ENCODE data around the gene CATSPERD. TPM values are rescaled to one million over a fixed set of nuclear protein-coding genes. Genes with fewer than 3 reads are reported as not detected.

Gene CATSPERD
- total RNA-seq, 1 donor from 2014 or later: not detected

- Histone ChIP-seq H3K4me3 (ENCODE audit: insufficient read depth, low read depth, low read length) (no peak overlapping the region), H3K36me3 (ENCODE audit: insufficient read depth, low read length) (no peaks in the 10 kb centered on the region), H3K27ac (ENCODE audit: low read depth, low read length) (no peak overlapping the region), H3K4me2 (ENCODE audit: low read length) (peak overlapping the region; percentile 93), H4K20me1 (ENCODE audit: insufficient read depth, low read length) (no peaks in the 10 kb centered on the region), H3K9ac (ENCODE audit: low read length) (no peak overlapping the region), H2AFZ (ENCODE audit: low read depth, low read length) (no peak overlapping the region), H3K27me3 (ENCODE audit: insufficient read depth, low read length) (no peaks in the 10 kb centered on the region), H3K9me3 (ENCODE audit: insufficient read depth, low read depth, low read length) (no peaks in the 10 kb centered on the region), H3K4me1 (ENCODE audit: insufficient read depth, low read length) (peaks cover 13% of the 10 kb centered on the region), H3K79me2 (ENCODE audit: insufficient read depth, low read length) (no peaks in the 10 kb centered on the region)
- Mint-ChIP-seq H3K27ac (ENCODE audit: unreplicated experiment) (no peak overlapping the region), H3K4me3 (ENCODE audit: unreplicated experiment) (peak overlapping the region; percentile 85), H3K4me1 (ENCODE audit: low read depth, unreplicated experiment) (no peaks in the 10 kb centered on the region), H3K36me3 (ENCODE audit: low read depth, unreplicated experiment) (peaks cover 3% of the 10 kb centered on the region), H3K27me3 (ENCODE audit: low read depth, unreplicated experiment) (peaks cover 5% of the 10 kb centered on the region), H3K9me3 (ENCODE audit: unreplicated experiment) (no peaks in the 10 kb centered on the region)
- DNase-seq (ENCODE audit: low read depth) (no peak), FAIRE-seq (no peak)
- TF ChIP-seq EZH2 (IDR thresholded peaks at IDR 0.05; ENCODE audit: insufficient read depth, low read length): no peak
Measured at GRCh38 chr19:5826531-5827341, 106.3 kb downstream of the CATSPERD start.

GRCh38 chr19:5827342-5827890 is 107.0 kb downstream of the CATSPERD start:
- Histone ChIP-seq H3K4me3 (ENCODE audit: insufficient read depth, low read depth, low read length) (peak overlapping the region; percentile 72), H3K9ac (ENCODE audit: low read length) (peak overlapping the region; percentile 86), H3K79me2 (ENCODE audit: insufficient read depth, low read length) (no peaks in the 10 kb centered on the region), H3K27me3 (ENCODE audit: insufficient read depth, low read length) (no peaks in the 10 kb centered on the region), H3K9me3 (ENCODE audit: insufficient read depth, low read depth, low read length) (no peaks in the 10 kb centered on the region), H3K27ac (ENCODE audit: low read depth, low read length) (peak overlapping the region; percentile 21), H4K20me1 (ENCODE audit: insufficient read depth, low read length) (no peaks in the 10 kb centered on the region), H3K4me1 (ENCODE audit: insufficient read depth, low read length) (peaks cover 13% of the 10 kb centered on the region), H3K36me3 (ENCODE audit: insufficient read depth, low read length) (no peaks in the 10 kb centered on the region), H3K4me2 (ENCODE audit: low read length) (peak overlapping the region; percentile 93), H2AFZ (ENCODE audit: low read depth, low read length) (peak overlapping the region; percentile 91)
- peak overlapping the region; percentile 85 for H3K4me3 Mint-ChIP-seq (ENCODE audit: unreplicated experiment)
- H3K27me3 Mint-ChIP-seq (ENCODE audit: low read depth, unreplicated experiment): peaks cover 7% of the 10 kb centered on the region
- no peaks in the 10 kb centered on the region for H3K9me3 Mint-ChIP-seq (ENCODE audit: unreplicated experiment)
- H3K36me3 Mint-ChIP-seq (ENCODE audit: low read depth, unreplicated experiment): peaks cover 3% of the 10 kb centered on the region
- H3K4me1 Mint-ChIP-seq (ENCODE audit: low read depth, unreplicated experiment): no peaks in the 10 kb centered on the region
- H3K27ac Mint-ChIP-seq (ENCODE audit: unreplicated experiment): no peak overlapping the region
- no peak for DNase-seq (ENCODE audit: low read depth)
- no peak for FAIRE-seq
- no peak for TF ChIP-seq EZH2 (IDR thresholded peaks at IDR 0.05; ENCODE audit: insufficient read depth, low read length)
- TF ChIP-seq CTCF (IDR thresholded peaks at IDR 0.05; ENCODE audit: insufficient read depth, low read depth, low read length): no peak

GRCh38 chr19:5827891-5828660 is 107.6 kb downstream of the CATSPERD start:
- Histone ChIP-seq H3K27ac (ENCODE audit: low read depth, low read length) (peak overlapping the region; percentile 79), H3K9ac (ENCODE audit: low read length) (peak overlapping the region; percentile 86), H3K4me2 (ENCODE audit: low read length) (peak overlapping the region; percentile 93), H3K27me3 (ENCODE audit: insufficient read depth, low read length) (no peaks in the 10 kb centered on the region), H3K4me3 (ENCODE audit: insufficient read depth, low read depth, low read length) (peak overlapping the region; percentile 72), H4K20me1 (ENCODE audit: insufficient read depth, low read length) (no peaks in the 10 kb centered on the region), H3K4me1 (ENCODE audit: insufficient read depth, low read length) (peaks cover 13% of the 10 kb centered on the region), H3K79me2 (ENCODE audit: insufficient read depth, low read length) (no peaks in the 10 kb centered on the region), H3K36me3 (ENCODE audit: insufficient read depth, low read length) (no peaks in the 10 kb centered on the region), H2AFZ (ENCODE audit: low read depth, low read length) (peak overlapping the region; percentile 91), H3K9me3 (ENCODE audit: insufficient read depth, low read depth, low read length) (no peaks in the 10 kb centered on the region)
- peak; percentile 67 for DNase-seq (ENCODE audit: low read depth)
- no peak for FAIRE-seq
- Mint-ChIP-seq H3K27me3 (ENCODE audit: low read depth, unreplicated experiment) (peaks cover 11% of the 10 kb centered on the region), H3K9me3 (ENCODE audit: unreplicated experiment) (no peaks in the 10 kb centered on the region), H3K4me1 (ENCODE audit: low read depth, unreplicated experiment) (no peaks in the 10 kb centered on the region), H3K27ac (ENCODE audit: unreplicated experiment) (peak overlapping the region; percentile 93), H3K4me3 (ENCODE audit: unreplicated experiment) (peak overlapping the region; percentile 92), H3K36me3 (ENCODE audit: low read depth, unreplicated experiment) (peaks cover 3% of the 10 kb centered on the region)
- no peak for TF ChIP-seq CTCF (IDR thresholded peaks at IDR 0.05; ENCODE audit: insufficient read depth, low read depth, low read length)
- TF ChIP-seq EZH2 (IDR thresholded peaks at IDR 0.05; ENCODE audit: insufficient read depth, low read length): no peak
